ENCODE data around the gene SORBS2. TPM values are rescaled to one million over a fixed set of nuclear protein-coding genes. Genes with fewer than 3 reads are reported as not detected.
A peak's percentile ranks its signal among the peaks of the same experiment; 100 is the strongest.

Gene SORBS2
- total and polyA plus RNA-seq, 12 donors, result 175 to 3,169 (median 1,523) TPM

GRCh38 chr4:185853841-185854240 is 41.8 kb upstream of the SORBS2 start:
- Histone ChIP-seq H3K36me3 (no peaks in the 10 kb centered on the region), H3K27ac (peak overlapping the region in 2 of 10 donors; percentile 35 to 51), H3K9me3 (peaks cover 0 to 23% (median 0%) of the 10 kb centered on the region in 11 donors), H3K27me3 (no peaks in the 10 kb centered on the region), H3K4me1 (peaks cover 5 to 28% (median 14%) of the 10 kb centered on the region in 9 donors), H3K4me3 (no peak overlapping the region)
- intact Hi-C loops (cut with DNase I), result loop anchor here in 2 of 10 donors (5.0 kb wide), 1 partner anchor 163 kb away; no protein-coding TSS in a partner anchor
- DNase-seq, result no peak
- TF ChIP-seq CTCF (IDR thresholded peaks at IDR 0.05), result no peak
- WGBS, 2 donors, result 86 to 87% methylated on average over 3 of the region's 3 CpGs
- ATAC-seq, result no peak

- peaks cover 5 to 35% (median 16%) of the 10 kb centered on the region in 9 donors for H3K4me1 ChIP-seq
- WGBS, 2 donors, result 66 to 69% methylated on average over 1 of the region's 1 CpG
- H3K4me3 ChIP-seq, result no peak overlapping the region
- intact Hi-C loops (cut with DNase I), result loop anchor here in 2 of 10 donors (5.0 kb wide), 1 partner anchor 164 kb away; no protein-coding TSS in a partner anchor
- no peaks in the 10 kb centered on the region for H3K36me3 ChIP-seq
- H3K27me3 ChIP-seq, result no peaks in the 10 kb centered on the region
- peak overlapping the region in 3 of 10 donors; percentile 15 to 95 (median 89) for H3K27ac ChIP-seq
- ATAC-seq (no peak), DNase-seq (no peak)
- TF ChIP-seq CTCF (IDR thresholded peaks at IDR 0.05), result no peak
- peaks cover 0 to 15% (median 0%) of the 10 kb centered on the region in 11 donors for H3K9me3 ChIP-seq
Measured at GRCh38 chr4:185852961-185853360, 41.0 kb upstream of the SORBS2 start.

GRCh38 chr4:185849664-185850550 is 37.9 kb upstream of the SORBS2 start:
- intact Hi-C loops (cut with DNase I), result loop anchor here in 2 of 10 donors (5.0 kb wide), 3 partner anchors 38 to 167 kb away; partner anchors contain the start of gene SORBS2 (in 1 of the 2)
- Histone ChIP-seq H3K27me3 (no peaks in the 10 kb centered on the region), H3K36me3 (no peaks in the 10 kb centered on the region), H3K4me1 (peaks cover 5 to 38% (median 24%) of the 10 kb centered on the region in 9 donors), H3K4me3 (no peak overlapping the region), H3K9me3 (peaks cover 0 to 14% (median 0%) of the 10 kb centered on the region in 11 donors), H3K27ac (peak overlapping the region; percentile 16 to 95 (median 82))
- DNase-seq (peak in 1 of 2 donors; percentile 65), ATAC-seq (peak; percentile 67 to 84 (median 82))
- WGBS, 2 donors, result 37 to 42% methylated on average over 8 of the region's 8 CpGs
- no peak for TF ChIP-seq CTCF (IDR thresholded peaks at IDR 0.05)

- Histone ChIP-seq H3K36me3 (no peaks in the 10 kb centered on the region), H3K27me3 (no peaks in the 10 kb centered on the region), H3K4me1 (peaks cover 5 to 36% (median 24%) of the 10 kb centered on the region in 9 donors), H3K27ac (peak overlapping the region; percentile 7 to 95 (median 78)), H3K9me3 (peaks cover 0 to 15% (median 0%) of the 10 kb centered on the region in 11 donors), H3K4me3 (no peak overlapping the region)
- DNase-seq, result peak; percentile 65 to 79
- intact Hi-C loops (cut with DNase I), result loop anchor here in 2 of 10 donors (5.0 kb wide), 2 partner anchors 35 to 40 kb away; partner anchors contain the start of gene SORBS2 (in 1 of the 2)
- WGBS, 2 donors, result 35 to 43% methylated on average over 13 of the region's 13 CpGs
- TF ChIP-seq CTCF (IDR thresholded peaks at IDR 0.05), result no peak
- ATAC-seq, result peak; percentile 53 to 94 (median 90)
Measured at GRCh38 chr4:185847352-185848097, 35.5 kb upstream of the SORBS2 start.

Measured in heart right ventricle (tissue), 16 donors.